DND-41 (cell line): ENCODE results near the gene SELENOI.

Experiments used
- CTCF ChIP-seq: IDR thresholded peaks from 2 replicates; pipeline ENCODE4 v1.5.1; 2012; ENCODE audit warnings: borderline replicate concordance, low read length, moderate library complexity, mild to moderate bottlenecking; ENCODE audit not compliant: poor library complexity, severe bottlenecking; ENCODE audit errors: extremely low read depth
- EZH2 ChIP-seq: IDR thresholded peaks from 3 replicates; pipeline ENCODE4 v1.6.1; 2012; ENCODE audit warnings: borderline replicate concordance, low read depth, mild to moderate bottlenecking, moderate library complexity, low read length, inconsistent platforms; ENCODE audit not compliant: severe bottlenecking

GRCh38 chr2:26401739-26402541 is 56.0 kb downstream of the SELENOI start, which contains the start of gene DRC1:
- TF ChIP-seq CTCF (no peak), EZH2 (no peak)
